ENCODE data around the gene EMC1. TPM values are rescaled to one million over a fixed set of nuclear protein-coding genes. Genes with fewer than 3 reads are reported as not detected.

The EMC1 gene
- total RNA-seq, 2 donors from 2014 or later: 42.1 to 86.2 TPM

DNA sequence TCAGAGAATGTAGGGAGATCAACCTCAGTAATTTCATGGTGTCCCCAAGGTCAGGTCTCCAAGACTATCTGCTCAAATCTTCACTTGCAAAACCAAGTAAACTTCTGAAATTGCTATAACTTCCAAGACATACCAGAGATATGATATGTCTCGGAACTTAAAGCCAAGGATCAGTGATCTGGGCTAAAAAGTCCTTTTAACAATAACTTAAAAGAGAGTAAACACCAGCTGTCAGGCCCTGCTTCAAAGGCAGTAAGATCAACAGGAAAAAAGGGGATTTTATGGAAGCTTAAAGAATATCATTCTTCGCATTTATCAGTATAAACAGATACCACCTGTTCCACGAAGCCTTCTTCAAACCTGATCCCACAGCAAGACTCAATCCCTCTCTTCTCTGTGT is 55.0 kb downstream of the EMC1 start:
- no peak for TF ChIP-seq CTCF (IDR thresholded peaks at IDR 0.05)
- no peak for TF ChIP-seq POLR2AphosphoS5 (IDR thresholded peaks at IDR 0.05)
- no peak for TF ChIP-seq POLR2A (IDR thresholded peaks at IDR 0.05)
- H3K9me3 ChIP-seq: no peaks in the 10 kb centered on the region
- peaks cover 7 to 22% of the 10 kb centered on the region in 2 donors for H3K36me3 ChIP-seq

DNA sequence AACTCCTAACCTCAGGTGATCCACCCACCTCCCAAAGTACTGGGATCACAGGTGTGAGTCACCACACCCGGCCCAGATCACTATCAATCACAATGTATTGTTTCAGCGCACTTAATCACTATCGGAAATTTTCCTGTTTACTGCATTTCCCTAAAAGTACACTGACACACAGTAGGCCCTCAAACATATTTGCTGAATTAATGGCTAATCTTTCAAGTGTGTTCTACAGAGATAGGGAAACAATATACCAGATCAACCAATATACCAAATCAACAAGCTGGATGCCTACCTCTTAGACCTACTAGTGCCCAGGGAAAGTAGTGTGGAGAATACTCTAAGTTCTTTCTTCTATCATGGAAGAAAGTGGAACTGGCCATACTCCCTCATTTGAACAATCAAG is 58.3 kb downstream of the EMC1 start:
- DNase-seq (ENCODE audit: low spot score): no peak
- intact Hi-C loops (cut with DNase I): no loop called here
- Histone ChIP-seq H3K27ac (no peak overlapping the region), H3K9me3 (no peaks in the 10 kb centered on the region), H3K36me3 (peaks cover 7 to 13% of the 10 kb centered on the region in 2 donors), H3K4me1 (replicated peaks) (peaks cover 6% of the 10 kb centered on the region), H3K27me3 (replicated peaks; ENCODE audit: insufficient read depth) (no peaks in the 10 kb centered on the region), H3K4me3 (no peak overlapping the region)
- WGBS: 89% methylated on average over 3 of the region's 3 CpGs
- no peak for TF ChIP-seq POLR2A (IDR thresholded peaks at IDR 0.05)
- TF ChIP-seq POLR2AphosphoS5 (IDR thresholded peaks at IDR 0.05): no peak
- no peak for TF ChIP-seq CTCF (IDR thresholded peaks at IDR 0.05)

More for the DNA sequence above, 55.0 kb downstream of the EMC1 start:
- Histone ChIP-seq H3K27ac (no peak overlapping the region), H3K4me1 (replicated peaks) (no peaks in the 10 kb centered on the region), H3K4me3 (no peak overlapping the region), H3K27me3 (replicated peaks; ENCODE audit: insufficient read depth) (no peaks in the 10 kb centered on the region)
- no peak for DNase-seq (ENCODE audit: low spot score)
- WGBS: 91% methylated on average over 3 of the region's 3 CpGs
- intact Hi-C loops (cut with DNase I): no loop called here

DNA sequence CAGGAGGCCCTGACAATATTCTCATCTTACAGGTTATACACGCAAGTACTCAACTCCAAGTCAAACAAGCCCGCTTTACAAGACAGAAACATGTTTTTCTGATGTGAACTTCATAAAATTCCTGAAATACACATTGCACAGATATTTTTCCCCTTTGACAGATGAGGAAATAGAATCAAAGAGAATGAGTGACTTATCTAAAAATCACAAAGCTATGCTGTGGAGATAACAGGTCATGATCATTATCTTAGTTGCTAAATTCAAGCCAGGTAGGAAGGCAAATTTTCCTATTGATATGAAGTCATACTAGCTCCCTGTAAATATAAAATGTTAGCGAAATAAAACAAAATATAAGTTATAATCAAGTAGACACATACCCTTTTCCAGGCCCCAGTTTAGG is 59.5 kb downstream of the EMC1 start:
- no peaks in the 10 kb centered on the region for H3K9me3 ChIP-seq
- 79% methylated on average over 3 of the region's 3 CpGs for WGBS
- no peak for DNase-seq (ENCODE audit: low spot score)
- no peak for TF ChIP-seq POLR2A (IDR thresholded peaks at IDR 0.05)
- TF ChIP-seq CTCF (IDR thresholded peaks at IDR 0.05): no peak
- TF ChIP-seq POLR2AphosphoS5 (IDR thresholded peaks at IDR 0.05): no peak
- H3K4me3 ChIP-seq: no peak overlapping the region
- H3K27ac ChIP-seq: no peak overlapping the region
- peaks cover 2 to 11% of the 10 kb centered on the region in 2 donors for H3K36me3 ChIP-seq
- H3K4me1 ChIP-seq (replicated peaks): peaks cover 6% of the 10 kb centered on the region
- H3K27me3 ChIP-seq (replicated peaks; ENCODE audit: insufficient read depth): no peaks in the 10 kb centered on the region
- intact Hi-C loops (cut with DNase I): no loop called here

DNA sequence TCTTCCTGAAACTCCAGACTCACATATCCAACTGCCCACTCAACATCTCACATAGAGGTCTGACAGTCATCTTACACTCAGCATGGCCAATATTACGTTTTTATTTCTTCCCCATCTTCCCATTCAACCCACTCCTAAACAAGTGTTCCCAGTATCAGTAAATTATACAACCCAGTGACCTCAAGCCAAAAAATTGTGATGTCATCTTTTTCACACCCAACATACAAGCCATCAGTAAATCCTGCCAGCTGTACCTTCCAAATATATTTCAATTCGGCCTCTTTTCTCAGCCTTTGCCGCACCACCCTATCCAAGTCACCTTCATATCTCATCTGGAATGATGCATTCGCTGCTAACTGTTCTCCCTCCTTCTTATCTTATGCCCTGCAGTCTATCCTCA is 60.9 kb downstream of the EMC1 start:
- DNase-seq (ENCODE audit: low spot score): no peak
- no peak overlapping the region for H3K27ac ChIP-seq
- WGBS: 83% methylated on average over 4 of the region's 4 CpGs
- H3K36me3 ChIP-seq: peaks cover 0 to 13% of the 10 kb centered on the region in 2 donors
- intact Hi-C loops (cut with DNase I): no loop called here
- no peaks in the 10 kb centered on the region for H3K9me3 ChIP-seq
- H3K4me1 ChIP-seq (replicated peaks): peaks cover 6% of the 10 kb centered on the region
- H3K4me3 ChIP-seq: no peak overlapping the region
- H3K27me3 ChIP-seq (replicated peaks; ENCODE audit: insufficient read depth): no peaks in the 10 kb centered on the region
- TF ChIP-seq CTCF (IDR thresholded peaks at IDR 0.05): no peak
- TF ChIP-seq POLR2A (IDR thresholded peaks at IDR 0.05): no peak
- no peak for TF ChIP-seq POLR2AphosphoS5 (IDR thresholded peaks at IDR 0.05)

DNA sequence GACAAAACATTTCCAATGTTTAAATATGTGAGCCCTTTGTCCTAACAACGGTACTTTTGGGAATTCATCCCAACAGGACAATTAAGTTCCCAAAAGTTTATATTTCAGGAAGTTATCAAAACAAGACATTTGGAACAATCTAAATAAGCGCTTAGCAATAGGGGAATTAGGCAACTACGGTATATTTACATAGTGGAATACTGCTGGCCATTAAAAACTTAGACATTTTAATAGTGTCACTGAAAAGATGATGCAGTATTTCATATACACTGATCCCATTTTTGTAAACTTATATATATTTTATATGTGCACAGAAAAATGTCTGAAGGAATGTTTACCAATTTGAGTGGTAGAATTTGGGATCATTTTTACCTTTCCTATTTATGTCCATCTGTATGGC is 62.1 kb downstream of the EMC1 start:
- Histone ChIP-seq H3K9me3 (no peaks in the 10 kb centered on the region), H3K4me3 (no peak overlapping the region), H3K27me3 (replicated peaks; ENCODE audit: insufficient read depth) (no peaks in the 10 kb centered on the region), H3K27ac (no peak overlapping the region), H3K4me1 (replicated peaks) (peaks cover 6% of the 10 kb centered on the region), H3K36me3 (peaks cover 0 to 13% of the 10 kb centered on the region in 2 donors)
- DNase-seq (ENCODE audit: low spot score): no peak
- TF ChIP-seq CTCF (IDR thresholded peaks at IDR 0.05): no peak
- no peak for TF ChIP-seq POLR2A (IDR thresholded peaks at IDR 0.05)
- TF ChIP-seq POLR2AphosphoS5 (IDR thresholded peaks at IDR 0.05): no peak
- intact Hi-C loops (cut with DNase I): no loop called here
- 37% methylated on average over 3 of the region's 3 CpGs for WGBS
